ENCODE measurements around the gene SLC16A8.
"Not testable (repeated sequence)": the region's sequence is repeated elsewhere in the genome, so short reads cannot be mapped to it uniquely, and the experiment has no call there.

SLC16A8 gene

GRCh38 chr22:38038426-38038825 lies 45.6 kb downstream of the SLC16A8 start:
- ATAC-seq: no peak
- H3K36me3 Mint-ChIP-seq: no peaks in the 10 kb centered on the region
- no peaks in the 10 kb centered on the region for H3K9me3 Mint-ChIP-seq

GRCh38 chr22:38037367-38038150 lies 46.4 kb downstream of the SLC16A8 start:
- H3K27ac Mint-ChIP-seq; DNase-seq (ENCODE audit: low spot score in 2 of 2); H3K4me3 Mint-ChIP-seq; H3K9me3 Mint-ChIP-seq; H3K36me3 Mint-ChIP-seq; H3K4me1 Mint-ChIP-seq; ATAC-seq: not testable (repeated sequence)

More at GRCh38 chr22:38038426-38038825, 45.6 kb downstream of the SLC16A8 start:
- Mint-ChIP-seq H3K27ac (no peak overlapping the region), H3K4me3 (no peak overlapping the region), H3K4me1 (peaks cover 4% of the 10 kb centered on the region)
- DNase-seq (ENCODE audit: low spot score in 2 of 2): no peak

- ATAC-seq (no peak), DNase-seq (ENCODE audit: low spot score in 2 of 2) (no peak)
- no peak overlapping the region for H3K27ac Mint-ChIP-seq
- H3K4me3 Mint-ChIP-seq: no peak overlapping the region
- H3K9me3 Mint-ChIP-seq: no peaks in the 10 kb centered on the region
- H3K4me1 Mint-ChIP-seq: peaks cover 4% of the 10 kb centered on the region
- H3K36me3 Mint-ChIP-seq: peaks cover 6% of the 10 kb centered on the region
Observed at GRCh38 chr22:38036392-38037062, 47.5 kb downstream of the SLC16A8 start.

GRCh38 chr22:38035530-38035885 lies 48.5 kb downstream of the SLC16A8 start:
- peaks cover 4% of the 10 kb centered on the region for H3K4me1 Mint-ChIP-seq
- no peak overlapping the region for H3K27ac Mint-ChIP-seq
- H3K4me3 Mint-ChIP-seq: no peak overlapping the region
- peaks cover 6% of the 10 kb centered on the region for H3K36me3 Mint-ChIP-seq
- ATAC-seq: no peak
- no peaks in the 10 kb centered on the region for H3K9me3 Mint-ChIP-seq
- DNase-seq (ENCODE audit: low spot score in 2 of 2): no peak

- H3K4me1 Mint-ChIP-seq: peaks cover 4% of the 10 kb centered on the region
- ATAC-seq (no peak), DNase-seq (ENCODE audit: low spot score in 2 of 2) (no peak)
- H3K36me3 Mint-ChIP-seq: peaks cover 6% of the 10 kb centered on the region
- no peak overlapping the region for H3K27ac Mint-ChIP-seq
- H3K9me3 Mint-ChIP-seq: no peaks in the 10 kb centered on the region
- no peak overlapping the region for H3K4me3 Mint-ChIP-seq
Observed at GRCh38 chr22:38034884-38035529, 49.0 kb downstream of the SLC16A8 start.

- peak overlapping the region; percentile 37 for H3K27ac Mint-ChIP-seq
- DNase-seq (ENCODE audit: low spot score in 2 of 2) (no peak), ATAC-seq (no peak)
- H3K36me3 Mint-ChIP-seq: peaks cover 6% of the 10 kb centered on the region
- H3K4me1 Mint-ChIP-seq: peaks cover 4% of the 10 kb centered on the region
- H3K9me3 Mint-ChIP-seq: no peaks in the 10 kb centered on the region
- no peak overlapping the region for H3K4me3 Mint-ChIP-seq
Observed at GRCh38 chr22:38034278-38034882, 49.6 kb downstream of the SLC16A8 start.

GRCh38 chr22:38033522-38034277 lies 50.3 kb downstream of the SLC16A8 start:
- no peaks in the 10 kb centered on the region for H3K9me3 Mint-ChIP-seq
- H3K36me3 Mint-ChIP-seq: peaks cover 6% of the 10 kb centered on the region
- H3K27ac Mint-ChIP-seq: peak overlapping the region; percentile 37
- no peak for DNase-seq (ENCODE audit: low spot score in 2 of 2)
- ATAC-seq: no peak
- H3K4me3 Mint-ChIP-seq: no peak overlapping the region
- peaks cover 4% of the 10 kb centered on the region for H3K4me1 Mint-ChIP-seq

GRCh38 chr22:38032681-38033521 lies 51.1 kb downstream of the SLC16A8 start:
- Mint-ChIP-seq H3K27ac (no peak overlapping the region), H3K4me3 (no peak overlapping the region), H3K9me3 (no peaks in the 10 kb centered on the region), H3K36me3 (peaks cover 6% of the 10 kb centered on the region), H3K4me1 (peaks cover 4% of the 10 kb centered on the region)
- ATAC-seq: no peak
- no peak for DNase-seq (ENCODE audit: low spot score in 2 of 2)

GRCh38 chr22:38031491-38031890 lies 52.5 kb downstream of the SLC16A8 start:
- no peak overlapping the region for H3K4me3 Mint-ChIP-seq
- no peaks in the 10 kb centered on the region for H3K9me3 Mint-ChIP-seq
- H3K36me3 Mint-ChIP-seq: peaks cover 6% of the 10 kb centered on the region
- H3K4me1 Mint-ChIP-seq: peaks cover 15% of the 10 kb centered on the region
- ATAC-seq (no peak), DNase-seq (ENCODE audit: low spot score in 2 of 2) (no peak)
- no peak overlapping the region for H3K27ac Mint-ChIP-seq

- peaks cover 6% of the 10 kb centered on the region for H3K36me3 Mint-ChIP-seq
- no peaks in the 10 kb centered on the region for H3K9me3 Mint-ChIP-seq
- H3K4me1 Mint-ChIP-seq: peaks cover 15% of the 10 kb centered on the region
- DNase-seq (ENCODE audit: low spot score in 2 of 2) (no peak), ATAC-seq (no peak)
- H3K4me3 Mint-ChIP-seq: no peak overlapping the region
- no peak overlapping the region for H3K27ac Mint-ChIP-seq
Observed at GRCh38 chr22:38030311-38031133, 53.5 kb downstream of the SLC16A8 start.

- no peak for DNase-seq (ENCODE audit: low spot score in 2 of 2)
- Mint-ChIP-seq H3K27ac (no peak overlapping the region), H3K36me3 (peaks cover 6% of the 10 kb centered on the region), H3K4me3 (no peak overlapping the region), H3K4me1 (peaks cover 15% of the 10 kb centered on the region), H3K9me3 (no peaks in the 10 kb centered on the region)
- no peak for ATAC-seq
Observed at GRCh38 chr22:38029901-38030300, 54.1 kb downstream of the SLC16A8 start.

GRCh38 chr22:38029370-38029769 lies 54.6 kb downstream of the SLC16A8 start:
- peaks cover 6% of the 10 kb centered on the region for H3K36me3 Mint-ChIP-seq
- no peak overlapping the region for H3K27ac Mint-ChIP-seq
- ATAC-seq (no peak), DNase-seq (ENCODE audit: low spot score in 2 of 2) (no peak)
- H3K4me3 Mint-ChIP-seq: no peak overlapping the region
- H3K9me3 Mint-ChIP-seq: no peaks in the 10 kb centered on the region
- H3K4me1 Mint-ChIP-seq: peaks cover 15% of the 10 kb centered on the region

GRCh38 chr22:38028344-38029130 lies 55.4 kb downstream of the SLC16A8 start:
- peaks cover 6% of the 10 kb centered on the region for H3K36me3 Mint-ChIP-seq

More at GRCh38 chr22:38028344-38029130, 55.4 kb downstream of the SLC16A8 start:
- no peak overlapping the region for H3K27ac Mint-ChIP-seq
- no peak for ATAC-seq
- H3K4me3 Mint-ChIP-seq: no peak overlapping the region
- DNase-seq (ENCODE audit: low spot score in 2 of 2): no peak
- H3K4me1 Mint-ChIP-seq: peaks cover 11% of the 10 kb centered on the region
- no peaks in the 10 kb centered on the region for H3K9me3 Mint-ChIP-seq

All from stimulated activated effector memory CD8-positive, alpha-beta T cell treated with anti-CD3 and anti-CD28 coated beads, Interleukin-12 subunit alpha, Interleukin-12 subunit beta, amount 100 ng/mL, for 72 hours (primary cell).